ENCODE results near the gene C2CD2.

DNA sequence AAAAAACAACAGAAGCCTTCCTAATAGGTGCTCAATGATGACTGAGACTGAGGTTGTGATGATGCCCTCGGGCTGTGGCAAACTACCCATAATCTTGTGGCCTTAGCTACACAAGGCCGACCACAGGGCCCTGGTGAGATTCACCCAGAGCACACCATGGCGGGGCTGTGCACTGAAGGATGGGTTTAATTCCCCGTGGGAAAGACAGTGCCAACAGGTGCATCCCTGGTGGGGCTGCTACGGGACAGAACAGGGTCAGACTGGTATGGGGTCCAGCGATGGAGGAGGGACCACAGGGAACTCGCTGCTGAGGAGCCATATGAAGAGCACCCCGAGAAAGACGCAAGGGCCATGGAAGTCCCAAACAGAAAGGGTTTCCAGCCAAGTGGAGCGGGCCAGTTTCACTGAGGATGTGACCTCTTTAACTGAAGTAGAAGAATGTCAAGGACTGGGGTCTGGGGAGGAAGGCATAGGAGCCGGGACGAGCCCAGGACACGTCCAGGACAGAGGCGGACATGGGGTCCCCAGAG lies 96.0 kb downstream of the C2CD2 start:
- no peak for TF ChIP-seq RAD21 (IDR thresholded peaks at IDR 0.05; ENCODE audit: low read length)
- TF ChIP-seq, protein P1, sequence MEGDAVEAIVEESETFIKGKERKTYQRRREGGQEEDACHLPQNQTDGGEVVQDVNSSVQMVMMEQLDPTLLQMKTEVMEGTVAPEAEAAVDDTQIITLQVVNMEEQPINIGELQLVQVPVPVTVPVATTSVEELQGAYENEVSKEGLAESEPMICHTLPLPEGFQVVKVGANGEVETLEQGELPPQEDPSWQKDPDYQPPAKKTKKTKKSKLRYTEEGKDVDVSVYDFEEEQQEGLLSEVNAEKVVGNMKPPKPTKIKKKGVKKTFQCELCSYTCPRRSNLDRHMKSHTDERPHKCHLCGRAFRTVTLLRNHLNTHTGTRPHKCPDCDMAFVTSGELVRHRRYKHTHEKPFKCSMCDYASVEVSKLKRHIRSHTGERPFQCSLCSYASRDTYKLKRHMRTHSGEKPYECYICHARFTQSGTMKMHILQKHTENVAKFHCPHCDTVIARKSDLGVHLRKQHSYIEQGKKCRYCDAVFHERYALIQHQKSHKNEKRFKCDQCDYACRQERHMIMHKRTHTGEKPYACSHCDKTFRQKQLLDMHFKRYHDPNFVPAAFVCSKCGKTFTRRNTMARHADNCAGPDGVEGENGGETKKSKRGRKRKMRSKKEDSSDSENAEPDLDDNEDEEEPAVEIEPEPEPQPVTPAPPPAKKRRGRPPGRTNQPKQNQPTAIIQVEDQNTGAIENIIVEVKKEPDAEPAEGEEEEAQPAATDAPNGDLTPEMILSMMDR (IDR thresholded peaks at IDR 0.05): no peak
